Measurements from ENCODE around the gene GPC4.

- no peak for TF ChIP-seq GATA2 (IDR thresholded peaks at IDR 0.05; ENCODE audit: low read depth, low read length)
- no peak for TF ChIP-seq GATA3 (IDR thresholded peaks at IDR 0.05; ENCODE audit: low read depth, low read length)
Observed at GRCh38 chrX:133437356-133437755, 22.1 kb upstream of the GPC4 start.

All from SH-SY5Y (cell line).